MM.1S (cell line): ENCODE measurements around the gene TPM2.

Experiments used
- DNase-seq: peaks from one replicate; pipeline ENCODE4 v3.0.0-alpha.2; 2015
- H2AFZ ChIP-seq: fragments of 300-600 bp; sonication (generic); 2 replicates; pipeline ENCODE4 v1.6.0; 2016; ENCODE audit warnings: antibody characterized with exemption, low read length
- H3F3A ChIP-seq: fragments of 300-600 bp; sonication (generic); 2 replicates; pipeline ENCODE4 v1.6.1; 2016; ENCODE audit warnings: mild to moderate bottlenecking, antibody characterized with exemption, low read length, moderate library complexity, mixed read lengths; ENCODE audit not compliant: insufficient read depth
- H3K27ac ChIP-seq: fragments of 300-600 bp; sonication (generic); 2 replicates; pipeline ENCODE4 v1.5.1; 2016; ENCODE audit warnings: mild to moderate bottlenecking, low read length
- H3K27me3 ChIP-seq: fragments of 300-600 bp; sonication (generic); replicated peaks from 2 replicates; pipeline ENCODE4 v1.6.0; 2016; ENCODE audit warnings: low read length; ENCODE audit not compliant: insufficient read depth
- H3K36me3 ChIP-seq: fragments of 300-600 bp; sonication (generic); replicated peaks from 2 replicates; pipeline ENCODE4 v1.6.1; 2016; ENCODE audit warnings: mild to moderate bottlenecking, low read length, mixed read lengths; ENCODE audit not compliant: insufficient read depth
- H3K4me1 ChIP-seq: fragments of 300-600 bp; sonication (generic); 2 replicates; pipeline ENCODE4 v1.6.1; 2016; ENCODE audit warnings: low read length, mixed read lengths
- H3K4me2 ChIP-seq: fragments of 300-600 bp; sonication (generic); 2 replicates; pipeline ENCODE4 v1.6.0; 2016; ENCODE audit warnings: low read depth, low read length
- H3K4me3 ChIP-seq: fragments of 300-600 bp; sonication (generic); 2 replicates; pipeline ENCODE4 v1.5.1; 2016; ENCODE audit warnings: low read length, mixed read lengths
- H3K79me2 ChIP-seq: fragments of 300-600 bp; sonication (generic); 2 replicates; pipeline ENCODE4 v1.6.1; 2016; ENCODE audit warnings: mixed run types, low read length, mixed read lengths
- H3K9ac ChIP-seq: fragments of 300-600 bp; sonication (generic); 2 replicates; pipeline ENCODE4 v1.6.1; 2016; ENCODE audit warnings: low read length, mixed read lengths
- H3K9me2 ChIP-seq: fragments of 300-600 bp; sonication (generic); replicated peaks from 2 replicates; pipeline ENCODE4 v1.6.1; 2016; ENCODE audit warnings: mild to moderate bottlenecking, low read length, mixed read lengths; ENCODE audit not compliant: insufficient read depth
- H3K9me3 ChIP-seq: fragments of 300-600 bp; sonication (generic); replicated peaks from 2 replicates; pipeline ENCODE4 v1.6.1; 2016; ENCODE audit warnings: mild to moderate bottlenecking, low read length, mixed read lengths; ENCODE audit not compliant: insufficient read depth
- H4K20me1 ChIP-seq: fragments of 300-600 bp; sonication (generic); 2 replicates; pipeline ENCODE4 v1.6.1; 2016; ENCODE audit warnings: mild to moderate bottlenecking, low read length, moderate library complexity, mixed read lengths; ENCODE audit not compliant: insufficient read depth
- EZH2 ChIP-seq: fragments of 300-600 bp; sonication (generic); optimal IDR thresholded peaks from 2 replicates; pipeline ENCODE3; 2017; ENCODE audit warnings: low read depth, mild to moderate bottlenecking, antibody characterized with exemption, low read length, mixed read lengths
- EZH2phosphoT487 ChIP-seq: fragments of 300-600 bp; sonication (generic); IDR thresholded peaks from 2 replicates; pipeline ENCODE4 v1.6.1; 2018; ENCODE audit warnings: antibody characterized with exemption, low read length
- TF ChIP-seq, protein P1 (sequence below): fragments of 300-600 bp; sonication (generic); IDR thresholded peaks from 2 replicates; pipeline ENCODE4 v1.5.1; 2016; ENCODE audit warnings: antibody characterized with exemption, low read length, mixed read lengths

TPM2 gene

DNA sequence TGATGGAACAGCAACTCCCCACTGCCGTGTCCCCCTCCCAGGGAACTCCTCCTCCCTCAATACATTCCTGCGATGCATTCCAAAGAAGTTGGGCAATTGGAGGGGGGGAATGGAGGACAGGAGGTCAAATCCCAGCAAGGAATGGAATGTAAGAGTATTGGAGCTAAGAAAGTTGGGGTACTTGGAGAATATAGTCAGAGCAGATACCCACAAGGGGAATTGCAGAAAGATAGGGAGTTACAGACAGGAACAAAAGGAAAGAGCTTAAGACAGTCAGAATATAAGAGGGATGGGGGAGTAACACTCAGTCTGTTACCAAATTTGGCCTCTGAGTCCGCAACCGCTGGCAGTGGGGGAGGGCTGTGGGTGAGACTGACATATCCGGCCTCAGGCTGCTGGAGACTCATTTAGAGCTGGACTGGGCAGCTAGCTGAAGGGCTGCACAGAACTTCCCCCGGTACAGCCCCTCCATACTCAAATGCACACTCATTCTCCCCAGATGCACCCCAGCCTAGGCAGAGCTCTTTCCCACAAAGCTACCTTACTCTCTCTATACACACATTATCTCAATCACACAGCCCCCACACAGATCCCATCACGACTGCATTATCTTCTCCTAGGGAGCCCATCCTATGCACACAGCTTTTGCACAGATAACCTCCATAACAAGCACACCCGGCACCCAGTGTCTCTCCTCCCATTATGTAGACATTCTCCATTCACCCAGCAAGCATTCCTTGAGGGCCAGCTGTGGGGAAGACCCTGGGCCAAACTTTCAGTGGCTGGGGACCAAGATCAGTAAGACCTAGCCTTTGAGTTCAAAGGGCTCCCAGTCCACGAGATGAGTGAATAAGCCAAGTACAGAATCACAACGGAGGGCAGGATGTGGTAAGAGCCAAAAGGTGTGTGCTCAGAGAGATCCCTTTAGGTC lies 38.6 kb upstream of the TPM2 start:
- H3K9me3 ChIP-seq = no peaks in the 10 kb centered on the region
- peaks cover 28% of the 10 kb centered on the region for H3K4me1 ChIP-seq
- peaks cover 21% of the 10 kb centered on the region; the same call in 1 of the 2 replicates for H3F3A ChIP-seq
- no peaks in the 10 kb centered on the region; the same call in 1 of the 2 replicates for H3K36me3 ChIP-seq
- H4K20me1 ChIP-seq = no peaks in the 10 kb centered on the region
- no peak overlapping the region for H3K9ac ChIP-seq
- peak overlapping the region; percentile 64 for H3K4me2 ChIP-seq
- peaks cover 59% of the 10 kb centered on the region for H3K79me2 ChIP-seq
- H3K27me3 ChIP-seq = no peaks in the 10 kb centered on the region
- H3K27ac ChIP-seq = peak overlapping the region; percentile 4; the same call in 1 of the 2 replicates
- peak; percentile 29 for DNase-seq
- no peak overlapping the region for H2AFZ ChIP-seq
- H3K4me3 ChIP-seq = peak overlapping the region; percentile 19; the same call in 1 of the 2 replicates
- TF ChIP-seq, protein P1, sequence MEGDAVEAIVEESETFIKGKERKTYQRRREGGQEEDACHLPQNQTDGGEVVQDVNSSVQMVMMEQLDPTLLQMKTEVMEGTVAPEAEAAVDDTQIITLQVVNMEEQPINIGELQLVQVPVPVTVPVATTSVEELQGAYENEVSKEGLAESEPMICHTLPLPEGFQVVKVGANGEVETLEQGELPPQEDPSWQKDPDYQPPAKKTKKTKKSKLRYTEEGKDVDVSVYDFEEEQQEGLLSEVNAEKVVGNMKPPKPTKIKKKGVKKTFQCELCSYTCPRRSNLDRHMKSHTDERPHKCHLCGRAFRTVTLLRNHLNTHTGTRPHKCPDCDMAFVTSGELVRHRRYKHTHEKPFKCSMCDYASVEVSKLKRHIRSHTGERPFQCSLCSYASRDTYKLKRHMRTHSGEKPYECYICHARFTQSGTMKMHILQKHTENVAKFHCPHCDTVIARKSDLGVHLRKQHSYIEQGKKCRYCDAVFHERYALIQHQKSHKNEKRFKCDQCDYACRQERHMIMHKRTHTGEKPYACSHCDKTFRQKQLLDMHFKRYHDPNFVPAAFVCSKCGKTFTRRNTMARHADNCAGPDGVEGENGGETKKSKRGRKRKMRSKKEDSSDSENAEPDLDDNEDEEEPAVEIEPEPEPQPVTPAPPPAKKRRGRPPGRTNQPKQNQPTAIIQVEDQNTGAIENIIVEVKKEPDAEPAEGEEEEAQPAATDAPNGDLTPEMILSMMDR = no peak
- TF ChIP-seq EZH2 = no peak
- no peak for TF ChIP-seq EZH2phosphoT487
- H3K9me2 ChIP-seq = no peaks in the 10 kb centered on the region

- H3K79me2 ChIP-seq = peaks cover 56% of the 10 kb centered on the region
- TF ChIP-seq EZH2phosphoT487 (no peak), EZH2 (no peak)
- TF ChIP-seq, protein P1 = no peak
- peak overlapping the region; percentile 64; the same call in 1 of the 2 replicates for H3K4me2 ChIP-seq
- H4K20me1 ChIP-seq = no peaks in the 10 kb centered on the region
- no peak overlapping the region for H3K9ac ChIP-seq
- no peaks in the 10 kb centered on the region for H3K9me3 ChIP-seq
- H3K4me3 ChIP-seq = no peak overlapping the region
- no peak for DNase-seq
- H3K9me2 ChIP-seq = no peaks in the 10 kb centered on the region
- no peak overlapping the region for H2AFZ ChIP-seq
- no peaks in the 10 kb centered on the region; the same call in 1 of the 2 replicates for H3K36me3 ChIP-seq
- H3K4me1 ChIP-seq = peaks cover 28% of the 10 kb centered on the region
- no peak overlapping the region for H3K27ac ChIP-seq
- H3K27me3 ChIP-seq = no peaks in the 10 kb centered on the region
- H3F3A ChIP-seq = peaks cover 15% of the 10 kb centered on the region; the same call in 1 of the 2 replicates
Observed at GRCh38 chr9:35727676-35728040, 37.9 kb upstream of the TPM2 start.

- H3K9me2 ChIP-seq = no peaks in the 10 kb centered on the region
- no peak overlapping the region for H2AFZ ChIP-seq
- no peaks in the 10 kb centered on the region for H3K27me3 ChIP-seq
- no peaks in the 10 kb centered on the region for H4K20me1 ChIP-seq
- H3K9me3 ChIP-seq = no peaks in the 10 kb centered on the region
- no peaks in the 10 kb centered on the region; the same call in 1 of the 2 replicates for H3K36me3 ChIP-seq
- no peak overlapping the region for H3K4me2 ChIP-seq
- no peak overlapping the region for H3K4me3 ChIP-seq
- no peak for TF ChIP-seq EZH2
- no peak for TF ChIP-seq EZH2phosphoT487
- TF ChIP-seq, protein P1 = no peak
- DNase-seq = no peak
- peaks cover 10% of the 10 kb centered on the region; the same call in 1 of the 2 replicates for H3F3A ChIP-seq
- H3K79me2 ChIP-seq = peaks cover 56% of the 10 kb centered on the region
- no peak overlapping the region for H3K27ac ChIP-seq
- H3K9ac ChIP-seq = no peak overlapping the region
- H3K4me1 ChIP-seq = peaks cover 28% of the 10 kb centered on the region
Observed at GRCh38 chr9:35726931-35727330, 37.2 kb upstream of the TPM2 start.
